PC-9 (cell line): ENCODE data around the gene CEP57L1.

Experiments used
- CTCF ChIP-seq: fragments of 200-600 bp; sonication (generic); conservative IDR thresholded peaks from 2 replicates; pipeline ENCODE4 v1.6.1; 2017; ENCODE audit warnings: mixed run types, antibody characterized with exemption, mild to moderate bottlenecking, moderate library complexity
- EZH2 ChIP-seq: fragments of 200-600 bp; sonication (generic); IDR thresholded peaks from 2 replicates; pipeline ENCODE4 v1.8.0; 2017; ENCODE audit warnings: antibody characterized with exemption, low read depth

- no peak for TF ChIP-seq CTCF
- TF ChIP-seq EZH2, result no peak
These were observed 70.2 kb downstream of the CEP57L1 start for GRCh38 chr6:109165392-109165974.
